NCI-H1694 (cell line): ENCODE measurements around the gene GBP7.
"Not testable (repeated sequence)": the region's sequence is repeated elsewhere in the genome, so short reads cannot be mapped to it uniquely, and the experiment has no call there.

ENCODE experiments used
- DNase-seq: peaks from one replicate; lab custom pipeline; 2025; lab: John Stamatoyannopoulos, UW

The GBP7 gene, protein sequence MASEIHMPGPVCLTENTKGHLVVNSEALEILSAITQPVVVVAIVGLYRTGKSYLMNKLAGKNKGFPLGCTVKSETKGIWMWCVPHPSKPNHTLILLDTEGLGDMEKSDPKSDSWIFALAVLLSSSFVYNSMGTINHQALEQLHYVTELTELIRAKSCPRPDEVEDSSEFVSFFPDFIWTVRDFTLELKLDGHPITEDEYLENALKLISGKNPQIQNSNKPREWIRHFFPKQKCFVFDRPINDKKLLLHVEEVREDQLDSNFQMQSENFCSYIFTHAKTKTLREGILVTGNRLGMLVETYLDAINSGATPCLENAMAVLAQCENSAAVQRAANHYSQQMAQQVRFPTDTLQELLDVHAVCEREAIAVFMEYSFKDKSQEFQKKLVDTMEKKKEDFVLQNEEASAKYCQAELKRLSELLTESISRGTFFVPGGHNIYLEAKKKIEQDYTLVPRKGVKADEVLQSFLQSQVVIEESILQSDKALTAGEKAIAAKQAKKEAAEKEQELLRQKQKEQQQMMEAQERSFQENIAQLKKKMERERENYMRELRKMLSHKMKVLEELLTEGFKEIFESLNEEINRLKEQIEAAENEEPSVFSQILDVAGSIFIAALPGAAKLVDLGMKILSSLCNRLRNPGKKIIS

DNA sequence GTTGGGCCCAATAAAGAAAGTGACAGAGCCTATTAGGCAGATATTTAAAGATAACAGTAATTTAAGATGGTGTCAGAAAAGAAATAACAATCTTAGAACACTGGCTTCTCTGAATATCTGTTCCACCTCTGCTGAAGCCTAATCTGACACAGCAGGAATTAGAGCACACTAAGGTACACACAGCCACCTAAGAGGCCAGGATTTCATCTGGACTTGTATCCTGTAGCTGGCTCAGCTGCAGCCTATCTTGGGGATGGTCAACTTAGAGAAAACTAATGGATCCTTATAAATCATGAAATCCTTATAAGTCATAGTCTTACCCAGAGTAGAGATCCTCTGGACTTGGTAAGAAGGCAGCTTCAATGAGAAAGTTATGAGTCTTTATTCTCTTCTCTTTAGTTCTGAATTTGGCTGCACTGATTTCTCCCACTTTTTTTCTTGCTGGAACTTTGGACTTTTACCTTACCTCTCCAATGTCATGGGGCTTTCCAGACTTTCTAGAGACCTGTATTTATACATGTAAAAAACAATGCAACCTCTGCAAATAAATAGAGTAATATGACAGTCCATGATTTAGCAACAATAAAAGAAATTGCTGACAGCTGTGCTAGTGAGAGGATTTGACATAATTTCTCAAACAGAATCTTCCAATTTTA is at the start of gene GBP7:
GBP7 (minus strand) TSS at position 403 of the 656 bp plus-strand sequence. CDS start 4,068 bp downstream, outside the sequence.
- DNase-seq = no peak

- DNase-seq = no peak
Observed at GRCh38 chr1:89221341-89221740, 45.5 kb upstream of the GBP7 start.

- DNase-seq = not testable (repeated sequence)
Observed at GRCh38 chr1:89219851-89220250, 44.0 kb upstream of the GBP7 start.

DNA sequence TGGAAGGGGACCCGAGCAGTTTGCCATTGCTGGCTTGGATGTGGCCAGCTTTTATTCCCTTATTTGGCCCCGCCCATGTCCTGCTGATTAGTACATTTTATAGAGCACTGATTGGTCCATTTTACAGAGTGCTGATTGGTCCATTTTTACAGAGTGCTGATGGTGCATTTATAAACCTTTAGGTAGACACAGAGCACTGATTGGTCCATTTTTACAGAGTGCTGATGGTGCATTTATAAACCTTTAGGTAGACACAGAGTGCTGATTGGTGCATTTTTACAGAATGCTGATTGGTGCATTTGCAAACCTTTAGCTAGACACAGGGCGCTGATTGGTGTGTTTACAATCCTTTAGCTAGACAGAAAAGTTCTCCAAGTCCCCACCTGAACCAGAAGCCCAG is 43.1 kb upstream of the GBP7 start:
- DNase-seq = not testable (repeated sequence)

- DNase-seq = no peak
Observed at GRCh38 chr1:89213347-89213746, 37.5 kb upstream of the GBP7 start.

- no peak for DNase-seq
Observed at GRCh38 chr1:89211035-89211634, 35.3 kb upstream of the GBP7 start.

GRCh38 chr1:89206373-89206772 is 30.6 kb upstream of the GBP7 start:
- no peak for DNase-seq

- no peak for DNase-seq
Observed at GRCh38 chr1:89203166-89203565, 27.4 kb upstream of the GBP7 start.

- no peak for DNase-seq
Observed at GRCh38 chr1:89201106-89201794, 25.4 kb upstream of the GBP7 start.

DNA sequence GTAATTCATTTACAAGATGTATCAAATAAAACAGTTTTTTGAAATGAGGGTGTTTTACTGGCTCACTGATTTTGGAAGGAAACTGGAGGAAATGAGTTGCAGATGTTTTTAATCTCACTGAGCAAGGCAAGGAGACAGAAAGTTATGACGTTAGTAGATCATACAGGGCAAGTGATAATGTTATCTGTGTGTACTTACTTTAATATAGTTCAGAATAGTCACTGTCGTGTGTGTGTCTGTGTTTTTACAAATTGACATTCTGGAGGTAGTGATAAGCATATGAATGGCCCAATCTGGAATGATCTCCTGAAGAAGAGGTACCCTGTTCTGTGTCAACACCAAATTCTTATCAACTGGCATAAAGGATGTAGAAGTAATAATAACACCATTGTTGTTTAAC is 24.9 kb upstream of the GBP7 start:
- no peak for DNase-seq

DNA sequence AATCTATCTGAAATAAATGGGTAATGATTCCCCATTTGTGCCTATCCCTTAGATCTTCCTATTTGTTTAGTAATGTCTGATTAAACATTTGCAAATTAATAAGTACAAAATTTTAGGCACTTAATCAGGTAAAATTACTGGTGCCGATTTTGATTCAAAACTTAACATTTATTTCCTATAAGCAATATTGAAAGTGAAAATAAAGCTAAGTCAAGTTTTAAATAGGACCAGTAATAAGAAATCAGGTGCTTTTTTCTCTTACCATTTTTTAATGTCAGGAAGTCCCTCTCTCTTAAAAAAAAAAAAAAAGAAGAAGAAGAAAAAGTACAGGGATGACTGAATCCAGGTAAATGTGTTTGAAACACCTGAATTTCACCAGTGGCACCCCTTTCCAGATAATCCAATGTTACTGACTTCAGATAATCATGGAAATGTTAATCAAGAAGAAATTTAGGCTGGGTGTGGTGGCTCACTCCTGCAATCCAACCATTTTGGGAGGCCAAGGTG is 23.8 kb upstream of the GBP7 start:
- DNase-seq = no peak

DNA sequence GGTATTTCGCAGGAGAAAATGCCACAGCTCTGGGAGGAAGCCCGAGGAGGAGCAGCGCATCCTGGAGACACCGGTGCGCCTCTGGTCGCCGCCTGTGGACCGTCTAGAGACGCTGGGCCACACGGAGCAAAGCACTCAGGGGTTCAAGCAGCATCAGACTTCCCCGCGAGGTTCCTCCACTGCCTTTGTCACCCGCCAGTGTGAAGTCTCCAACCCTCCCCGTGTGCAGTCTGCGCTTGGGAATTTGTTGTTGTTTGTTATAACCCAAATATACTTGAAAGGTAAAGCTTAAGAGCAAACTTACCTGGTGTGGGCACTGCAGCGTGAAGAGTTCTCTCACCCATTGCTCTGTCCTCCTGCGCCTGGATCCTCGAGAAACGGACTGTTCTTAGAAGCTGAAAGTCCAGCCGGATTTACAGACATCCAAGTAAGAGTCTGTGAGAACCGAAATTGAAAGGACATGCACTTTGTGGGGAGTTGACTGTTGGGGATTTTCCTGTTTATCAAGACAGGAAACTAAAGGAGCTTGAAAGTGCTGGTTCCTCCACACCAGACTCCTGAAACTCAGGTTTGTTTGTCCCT is 22.8 kb upstream of the GBP7 start, which contains the start of gene GBP4:
GBP4 (minus strand) TSS at position 452 of the 582 bp plus-strand sequence; CDS start at position 344, 108 bp downstream.
- no peak for DNase-seq

GRCh38 chr1:89198081-89198480 is 22.3 kb upstream of the GBP7 start:
- no peak for DNase-seq

DNA sequence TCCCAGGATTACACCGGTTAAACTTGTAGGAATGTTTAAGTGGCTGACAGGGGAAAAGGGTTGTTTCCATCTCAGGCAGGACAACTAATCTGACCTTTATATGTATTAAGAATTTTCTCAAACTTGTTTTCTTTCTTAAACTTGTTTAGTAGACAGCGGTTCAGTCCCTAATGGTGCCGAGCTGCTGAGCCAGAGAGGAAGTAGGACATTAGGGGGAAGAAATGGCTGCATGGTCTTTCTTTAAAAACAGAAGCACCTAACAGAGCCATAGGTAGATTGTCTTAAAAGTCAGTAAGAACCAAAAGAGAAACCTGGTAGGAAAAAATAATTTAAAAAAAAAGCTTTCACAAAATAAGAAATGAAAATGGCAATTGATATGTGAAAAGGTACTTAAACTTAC is 19.7 kb upstream of the GBP7 start:
- DNase-seq = no peak

DNA sequence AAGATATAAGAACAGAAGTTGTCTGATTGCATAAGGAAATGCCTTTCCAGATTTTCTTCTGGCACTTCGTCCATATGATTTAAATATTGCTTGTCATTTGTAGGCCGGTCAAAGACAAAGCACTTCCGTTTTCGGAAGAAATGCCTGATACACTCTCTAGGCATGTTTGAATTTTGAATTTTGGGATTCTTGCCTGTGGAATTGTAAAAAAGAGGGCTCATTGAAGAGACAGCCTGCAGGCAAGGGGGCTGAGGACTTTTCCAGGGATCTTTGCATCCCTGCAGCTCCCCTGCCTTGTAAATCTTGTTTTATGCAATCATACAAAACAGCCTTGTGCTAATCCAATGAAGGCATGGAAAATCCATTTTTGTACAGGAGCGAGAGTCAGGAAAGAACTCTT is 15.5 kb upstream of the GBP7 start:
- DNase-seq = no peak

DNA sequence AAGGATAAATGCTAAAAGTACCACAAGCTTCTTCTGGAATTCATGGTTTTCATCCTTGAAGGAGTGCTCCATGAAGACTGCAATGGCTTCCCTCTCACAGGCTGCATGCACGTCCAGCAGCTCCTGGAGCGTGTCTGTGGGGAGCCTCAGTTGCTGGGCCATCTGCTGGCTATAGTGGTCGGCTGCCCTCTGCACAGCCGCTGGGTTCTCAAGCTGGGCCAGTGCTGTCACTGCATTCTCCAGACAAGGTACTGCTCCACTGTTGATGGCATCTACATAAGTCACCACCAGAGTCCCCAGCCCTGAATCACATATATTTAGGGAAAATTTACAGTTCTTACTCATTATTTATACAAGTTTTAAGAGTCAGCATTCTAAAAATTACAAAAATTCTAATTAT is 14.2 kb upstream of the GBP7 start:
- DNase-seq = no peak

GRCh38 chr1:89179343-89179742 is 3.5 kb upstream of the GBP7 start:
- no peak for DNase-seq

GRCh38 chr1:89176971-89177370 is 1.2 kb upstream of the GBP7 start:
- no peak for DNase-seq

GRCh38 chr1:89174491-89174890 is 1.3 kb downstream of the GBP7 start:
- no peak for DNase-seq

- no peak for DNase-seq
Observed at GRCh38 chr1:89172468-89173143, 3.2 kb downstream of the GBP7 start.

- no peak for DNase-seq
Observed at GRCh38 chr1:89171067-89171438, 4.8 kb downstream of the GBP7 start.
